MM.1S (cell line): ENCODE results near the gene OTOA.

Experiments
- DNase-seq: peaks from one replicate; pipeline ENCODE4 v3.0.0-alpha.2; 2015
- H2AFZ ChIP-seq: fragments of 300-600 bp; sonication (generic); 2 replicates; pipeline ENCODE4 v1.6.0; 2016; ENCODE audit warnings: antibody characterized with exemption, low read length
- H3F3A ChIP-seq: fragments of 300-600 bp; sonication (generic); 2 replicates; pipeline ENCODE4 v1.6.1; 2016; ENCODE audit warnings: mild to moderate bottlenecking, antibody characterized with exemption, low read length, moderate library complexity, mixed read lengths; ENCODE audit not compliant: insufficient read depth
- H3K27ac ChIP-seq: fragments of 300-600 bp; sonication (generic); 2 replicates; pipeline ENCODE4 v1.5.1; 2016; ENCODE audit warnings: mild to moderate bottlenecking, low read length
- H3K27me3 ChIP-seq: fragments of 300-600 bp; sonication (generic); replicated peaks from 2 replicates; pipeline ENCODE4 v1.6.0; 2016; ENCODE audit warnings: low read length; ENCODE audit not compliant: insufficient read depth
- H3K36me3 ChIP-seq: fragments of 300-600 bp; sonication (generic); replicated peaks from 2 replicates; pipeline ENCODE4 v1.6.1; 2016; ENCODE audit warnings: mild to moderate bottlenecking, low read length, mixed read lengths; ENCODE audit not compliant: insufficient read depth
- H3K4me1 ChIP-seq: fragments of 300-600 bp; sonication (generic); 2 replicates; pipeline ENCODE4 v1.6.1; 2016; ENCODE audit warnings: low read length, mixed read lengths
- H3K4me2 ChIP-seq: fragments of 300-600 bp; sonication (generic); 2 replicates; pipeline ENCODE4 v1.6.0; 2016; ENCODE audit warnings: low read depth, low read length
- H3K4me3 ChIP-seq: fragments of 300-600 bp; sonication (generic); 2 replicates; pipeline ENCODE4 v1.5.1; 2016; ENCODE audit warnings: low read length, mixed read lengths
- H3K79me2 ChIP-seq: fragments of 300-600 bp; sonication (generic); 2 replicates; pipeline ENCODE4 v1.6.1; 2016; ENCODE audit warnings: mixed run types, low read length, mixed read lengths
- H3K9ac ChIP-seq: fragments of 300-600 bp; sonication (generic); 2 replicates; pipeline ENCODE4 v1.6.1; 2016; ENCODE audit warnings: low read length, mixed read lengths
- H3K9me2 ChIP-seq: fragments of 300-600 bp; sonication (generic); replicated peaks from 2 replicates; pipeline ENCODE4 v1.6.1; 2016; ENCODE audit warnings: mild to moderate bottlenecking, low read length, mixed read lengths; ENCODE audit not compliant: insufficient read depth
- H3K9me3 ChIP-seq: fragments of 300-600 bp; sonication (generic); replicated peaks from 2 replicates; pipeline ENCODE4 v1.6.1; 2016; ENCODE audit warnings: mild to moderate bottlenecking, low read length, mixed read lengths; ENCODE audit not compliant: insufficient read depth
- H4K20me1 ChIP-seq: fragments of 300-600 bp; sonication (generic); 2 replicates; pipeline ENCODE4 v1.6.1; 2016; ENCODE audit warnings: mild to moderate bottlenecking, low read length, moderate library complexity, mixed read lengths; ENCODE audit not compliant: insufficient read depth
- CTCF ChIP-seq: fragments of 300-600 bp; sonication (generic); IDR thresholded peaks from 2 replicates; pipeline ENCODE4 v1.5.1; 2016; ENCODE audit warnings: antibody characterized with exemption, low read length, mixed read lengths
- EZH2 ChIP-seq: fragments of 300-600 bp; sonication (generic); optimal IDR thresholded peaks from 2 replicates; pipeline ENCODE3; 2017; ENCODE audit warnings: low read depth, mild to moderate bottlenecking, antibody characterized with exemption, low read length, mixed read lengths
- EZH2phosphoT487 ChIP-seq: fragments of 300-600 bp; sonication (generic); IDR thresholded peaks from 2 replicates; pipeline ENCODE4 v1.6.1; 2018; ENCODE audit warnings: antibody characterized with exemption, low read length

The OTOA gene

GRCh38 chr16:21698169-21699032 lies 34.6 kb downstream of the OTOA start:
- H3K27me3 ChIP-seq = no peaks in the 10 kb centered on the region
- TF ChIP-seq EZH2phosphoT487 (no peak), EZH2 (no peak), CTCF (no peak)
- no peak overlapping the region for H3K27ac ChIP-seq
- no peak for DNase-seq
- no peaks in the 10 kb centered on the region for H3K79me2 ChIP-seq
- no peaks in the 10 kb centered on the region for H3K36me3 ChIP-seq
- no peak overlapping the region for H2AFZ ChIP-seq
- H3K4me3 ChIP-seq = no peak overlapping the region
- H3K9me3 ChIP-seq = no peaks in the 10 kb centered on the region
- no peaks in the 10 kb centered on the region for H3K4me1 ChIP-seq
- no peak overlapping the region for H3K4me2 ChIP-seq
- H3F3A ChIP-seq = no peaks in the 10 kb centered on the region
- H4K20me1 ChIP-seq = no peaks in the 10 kb centered on the region
- H3K9ac ChIP-seq = no peak overlapping the region
- H3K9me2 ChIP-seq = no peaks in the 10 kb centered on the region

- H3K36me3 ChIP-seq = no peaks in the 10 kb centered on the region
- H3K4me1 ChIP-seq = no peaks in the 10 kb centered on the region; the same call in 1 of the 2 replicates
- no peak overlapping the region for H3K9ac ChIP-seq
- H2AFZ ChIP-seq = no peak overlapping the region
- no peaks in the 10 kb centered on the region for H3F3A ChIP-seq
- H3K27me3 ChIP-seq = peaks cover 7% of the 10 kb centered on the region
- no peak for DNase-seq
- no peaks in the 10 kb centered on the region for H3K9me2 ChIP-seq
- H3K27ac ChIP-seq = no peak overlapping the region
- no peaks in the 10 kb centered on the region for H3K79me2 ChIP-seq
- no peaks in the 10 kb centered on the region for H4K20me1 ChIP-seq
- no peaks in the 10 kb centered on the region for H3K9me3 ChIP-seq
- no peak overlapping the region for H3K4me3 ChIP-seq
- H3K4me2 ChIP-seq = no peak overlapping the region
- no peak for TF ChIP-seq EZH2
- TF ChIP-seq EZH2phosphoT487 = no peak
- no peak for TF ChIP-seq CTCF
Measured at GRCh38 chr16:21701271-21701670, 37.5 kb downstream of the OTOA start.

GRCh38 chr16:21702276-21702675 lies 38.5 kb downstream of the OTOA start:
- no peak for DNase-seq
- H3K79me2 ChIP-seq = no peaks in the 10 kb centered on the region
- no peaks in the 10 kb centered on the region for H3K9me3 ChIP-seq
- no peaks in the 10 kb centered on the region for H3K36me3 ChIP-seq
- no peak overlapping the region for H3K27ac ChIP-seq
- no peak for TF ChIP-seq CTCF
- no peak overlapping the region for H3K4me3 ChIP-seq
- H3K9me2 ChIP-seq = no peaks in the 10 kb centered on the region
- no peak overlapping the region for H2AFZ ChIP-seq
- no peaks in the 10 kb centered on the region for H3F3A ChIP-seq
- no peaks in the 10 kb centered on the region for H4K20me1 ChIP-seq
- no peak overlapping the region for H3K4me2 ChIP-seq
- no peak overlapping the region for H3K9ac ChIP-seq
- H3K27me3 ChIP-seq = peaks cover 7% of the 10 kb centered on the region
- no peaks in the 10 kb centered on the region; the same call in 1 of the 2 replicates for H3K4me1 ChIP-seq
